ENCODE data around the gene MTA3. TPM values are rescaled to one million over a fixed set of nuclear protein-coding genes. Genes with fewer than 3 reads are reported as not detected.

The MTA3 gene
- total and polyA plus RNA-seq, 2 of the 8 experiments (the other 6 are each of a cell fraction or from before 2014, with no cell fraction given) = 125 to 184 TPM

DNA sequence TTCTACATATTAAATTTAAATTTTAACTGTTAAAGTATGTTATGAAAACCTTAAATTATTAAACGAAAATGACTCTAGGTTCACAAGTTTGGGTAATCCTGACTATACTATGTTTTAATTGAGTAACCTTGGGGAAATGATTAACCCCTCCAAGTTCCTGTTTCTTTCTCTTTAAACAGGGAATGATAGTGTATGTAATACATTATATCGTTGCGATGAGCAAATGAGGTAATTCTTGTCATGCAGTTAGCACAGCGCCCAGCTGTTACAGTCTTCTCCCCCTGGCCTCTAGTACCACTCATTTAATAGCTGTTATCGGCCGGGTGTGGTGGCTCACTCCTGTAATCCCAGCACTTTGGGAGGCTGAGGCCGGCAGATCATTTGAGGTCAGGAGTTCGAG is 80.4 kb downstream of the MTA3 start:
- Histone ChIP-seq H4K91ac (replicated peaks; ENCODE audit: insufficient read length, low read length) (no peak overlapping the region), H3K27me3 (replicated peaks in 1 of 4; ENCODE audit: control insufficient read depth in 3 of 4, extremely low read depth in 1 of 4, insufficient read depth in 3 of 4, low read length in 3 of 4) (no peaks in the 10 kb centered on the region), H3K14ac (ENCODE audit: insufficient read length) (no peak overlapping the region), H2BK5ac (ENCODE audit: low read depth, low read length) (no peak overlapping the region), H2AFZ (ENCODE audit: low read length) (no peak overlapping the region), H3K36me3 (ENCODE audit: control insufficient read depth in 2 of 4, insufficient read depth in 4 of 4, low read length in 3 of 4) (peaks cover 2 to 52% (median 19%) of the 10 kb centered on the region in 4 experiments; a peak in 6 of 8 replicates), H3K23me2 (ENCODE audit: low read depth, low read length) (no peaks in the 10 kb centered on the region), H3K79me1 (ENCODE audit: low read depth, low read length) (no peaks in the 10 kb centered on the region; the same call in 1 of the 2 replicates), H3K23ac (ENCODE audit: insufficient read length) (no peak overlapping the region), H2BK15ac (ENCODE audit: low read length) (no peak overlapping the region), H3K4ac (replicated peaks; ENCODE audit: insufficient read length, low read depth, low read length) (no peak overlapping the region), H2BK20ac (ENCODE audit: low read length) (no peak overlapping the region), H2BK120ac (replicated peaks; ENCODE audit: low read depth, low read length) (no peak overlapping the region), H3K4me1 (replicated peaks in 1 of 4; ENCODE audit: control insufficient read depth in 3 of 4, insufficient read depth in 4 of 4, low read length in 3 of 4) (peaks cover 0 to 9% (median 5%) of the 10 kb centered on the region in 4 experiments; a peak in 5 of 7 replicates), H2BK12ac (ENCODE audit: low read depth, low read length) (no peak overlapping the region), H3K4me3 (ENCODE audit: extremely low read depth in 1 of 4, insufficient read depth in 2 of 4, low read depth in 3 of 4, low read length in 4 of 4) (no peak overlapping the region), H3K79me2 (ENCODE audit: control insufficient read depth in 1 of 2, insufficient read depth in 2 of 2, low read length in 2 of 2) (peaks cover 2 to 55% of the 10 kb centered on the region in 2 experiments; a peak in 3 of 4 replicates), H3K27ac (ENCODE audit: low read depth, low read length) (no peak overlapping the region), H3K9ac (replicated peaks in 1 of 4; ENCODE audit: extremely low read depth in 1 of 4, low read depth in 3 of 4, low read length in 3 of 4) (no peak overlapping the region), H3K9me3 (ENCODE audit: insufficient read depth in 2 of 2, low read depth in 1 of 2, low read length in 1 of 2) (no peaks in the 10 kb centered on the region), H3K56ac (replicated peaks; ENCODE audit: insufficient read length, low read depth, low read length) (no peak overlapping the region), H3K18ac (ENCODE audit: extremely low read depth, low read length) (no peak overlapping the region), H2AK5ac (ENCODE audit: low read depth, low read length) (no peak overlapping the region), H4K20me1 (replicated peaks in 1 of 2; ENCODE audit: control insufficient read depth in 1 of 2, insufficient read depth in 2 of 2, low read length in 2 of 2) (peaks cover 0 to 3% of the 10 kb centered on the region in 2 experiments), H4K8ac (ENCODE audit: extremely low read depth, insufficient read depth, low read length) (no peak overlapping the region), H4K5ac (ENCODE audit: insufficient read length, low read depth, low read length) (no peak overlapping the region), H3K4me2 (ENCODE audit: insufficient read depth in 1 of 2, low read depth in 2 of 2, low read length in 2 of 2) (no peak overlapping the region)
- CTCF ChIA-PET (ENCODE audit: partially characterized antibody) = interaction anchor here (0.9 to 1.5 kb wide), 2 partner anchors 22 to 151 kb away, joined by 3 read pairs; no protein-coding TSS in a partner anchor
- TF ChIP-seq SRF (IDR thresholded peaks at IDR 0.05; ENCODE audit: low read depth, low read length) (no peak), ASH2L (IDR thresholded peaks at IDR 0.05; ENCODE audit: low read length) (no peak), EZH2 (IDR thresholded peaks at IDR 0.05; ENCODE audit: low read depth, low read length, severe bottlenecking) (no peak), ZNF274 (IDR thresholded peaks at IDR 0.05; ENCODE audit: borderline replicate concordance, extremely low read depth, low read length) (no peak), FOSL1 (IDR thresholded peaks at IDR 0.05; ENCODE audit: insufficient read depth, low read depth, low read length) (no peak), GABPA (IDR thresholded peaks at IDR 0.05; ENCODE audit: borderline replicate concordance, insufficient read depth, low read length) (no peak), BACH1 (IDR thresholded peaks at IDR 0.05; ENCODE audit: low read length) (no peak), CREB1 (IDR thresholded peaks at IDR 0.05) (no peak)
- TF ChIP-seq, protein P1, sequence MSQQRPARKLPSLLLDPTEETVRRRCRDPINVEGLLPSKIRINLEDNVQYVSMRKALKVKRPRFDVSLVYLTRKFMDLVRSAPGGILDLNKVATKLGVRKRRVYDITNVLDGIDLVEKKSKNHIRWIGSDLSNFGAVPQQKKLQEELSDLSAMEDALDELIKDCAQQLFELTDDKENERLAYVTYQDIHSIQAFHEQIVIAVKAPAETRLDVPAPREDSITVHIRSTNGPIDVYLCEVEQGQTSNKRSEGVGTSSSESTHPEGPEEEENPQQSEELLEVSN (IDR thresholded peaks at IDR 0.05) = no peak
- TF ChIP-seq, protein P2, sequence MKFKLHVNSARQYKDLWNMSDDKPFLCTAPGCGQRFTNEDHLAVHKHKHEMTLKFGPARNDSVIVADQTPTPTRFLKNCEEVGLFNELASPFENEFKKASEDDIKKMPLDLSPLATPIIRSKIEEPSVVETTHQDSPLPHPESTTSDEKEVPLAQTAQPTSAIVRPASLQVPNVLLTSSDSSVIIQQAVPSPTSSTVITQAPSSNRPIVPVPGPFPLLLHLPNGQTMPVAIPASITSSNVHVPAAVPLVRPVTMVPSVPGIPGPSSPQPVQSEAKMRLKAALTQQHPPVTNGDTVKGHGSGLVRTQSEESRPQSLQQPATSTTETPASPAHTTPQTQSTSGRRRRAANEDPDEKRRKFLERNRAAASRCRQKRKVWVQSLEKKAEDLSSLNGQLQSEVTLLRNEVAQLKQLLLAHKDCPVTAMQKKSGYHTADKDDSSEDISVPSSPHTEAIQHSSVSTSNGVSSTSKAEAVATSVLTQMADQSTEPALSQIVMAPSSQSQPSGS (IDR thresholded peaks at IDR 0.05; ENCODE audit: low read length) = no peak
- POLR2A ChIA-PET (ENCODE audit: partially characterized antibody) = no interaction called here
- no peak for FAIRE-seq
- WGBS, 2 experiments (ENCODE audit: extremely low coverage in 1 of 2, insufficient coverage in 1 of 2, insufficient read length in 1 of 2, insufficient replicate concordance in 2 of 2, low coverage in 1 of 2, low lambda C conversion rate in 2 of 2, missing lambda C conversion rate in 1 of 2) = 91% methylated on average over 8 of the region's 8 CpGs; no CpG with 5 or more reads in 1 of the 2 experiments
- DNase-seq (ENCODE audit: low read depth in 1 of 2, low spot score in 2 of 2) = no peak

Measured in H1 (cell line).